H1 (cell line): ENCODE results near the gene CPT1A. TPM values are rescaled to one million over a fixed set of nuclear protein-coding genes. Genes with fewer than 3 reads are reported as not detected.

Experiments
- CTCF ChIA-PET: fragments of 300-600 bp; sonication (Branson Sonifier 250); formaldehyde crosslinking; loops from one replicate; lab custom pipeline; 2021; ENCODE audit not compliant: partially characterized antibody; lab: Charles Lee
- POLR2A ChIA-PET: fragments of 300-600 bp; sonication (Branson Sonifier 250); formaldehyde crosslinking; loops from one replicate; lab custom pipeline; 2021; ENCODE audit warnings: inconsistent platforms; ENCODE audit not compliant: partially characterized antibody; lab: Charles Lee
- DNase-seq, 2 experiments: peaks; one replicate each; pipeline versions ENCODE4 v3.0.0 to v3.0.0-alpha.2; 2010 to 2022; ENCODE audit warnings: low spot score in 2 of 2, low read depth in 1 of 2, mixed read lengths in 1 of 2
- FAIRE-seq: peaks from 2 replicates; lab custom pipeline; 2011; peaks lifted over from hg19 to GRCh38; lab: Jason Lieb, UNC
- H2AFZ ChIP-seq: 2 replicates; pipeline ENCODE4 v1.8.1; 2012; ENCODE audit warnings: low read length, inconsistent platforms
- H2AK5ac ChIP-seq: 2 replicates; pipeline ENCODE4 v1.6.1; 2013; ENCODE audit warnings: low read depth, low read length
- H2BK120ac ChIP-seq: replicated peaks from 2 replicates; pipeline ENCODE3; 2013; ENCODE audit warnings: low read depth, low read length, inconsistent platforms
- H2BK12ac ChIP-seq: 2 replicates; pipeline ENCODE4 v1.6.1; 2013; ENCODE audit warnings: low read depth, low read length
- H2BK15ac ChIP-seq: 2 replicates; pipeline ENCODE4 v1.6.1; 2013; ENCODE audit warnings: low read length
- H2BK20ac ChIP-seq: 2 replicates; pipeline ENCODE4 v1.6.1; 2013; ENCODE audit warnings: low read length
- H2BK5ac ChIP-seq: 2 replicates; pipeline ENCODE4 v1.6.1; 2013; ENCODE audit warnings: low read depth, low read length
- H3K14ac ChIP-seq: 2 replicates; pipeline ENCODE4 v1.6.1; 2013; ENCODE audit warnings: inconsistent platforms; ENCODE audit not compliant: insufficient read length
- H3K18ac ChIP-seq: 2 replicates; pipeline ENCODE4 v1.6.1; 2013; ENCODE audit warnings: low read length; ENCODE audit errors: extremely low read depth
- H3K23ac ChIP-seq: 2 replicates; pipeline ENCODE4 v1.6.1; 2013; ENCODE audit warnings: inconsistent platforms; ENCODE audit not compliant: insufficient read length
- H3K23me2 ChIP-seq: 2 replicates; pipeline ENCODE4 v1.6.1; 2013; ENCODE audit warnings: low read depth, low read length
- H3K27ac ChIP-seq: 2 replicates; pipeline ENCODE4 v1.6.1; 2011; ENCODE audit warnings: low read depth, low read length, inconsistent platforms
- H3K27me3 ChIP-seq, 4 experiments: replicated peaks in 1 of 4; 1 replicate in 1 of 4; 2 replicates in 3 of 4; pipeline versions ENCODE4 v1.6.1 to v1.8.1; 2011 to 2013; ENCODE audit warnings: low read length in 3 of 4, mild to moderate bottlenecking in 3 of 4, inconsistent platforms in 2 of 4, mixed read lengths in 2 of 4, moderate library complexity in 1 of 4; ENCODE audit not compliant: control insufficient read depth in 3 of 4, insufficient read depth in 3 of 4; ENCODE audit errors: extremely low read depth in 1 of 4
- H3K36me3 ChIP-seq, 4 experiments: 2 replicates each; pipeline versions ENCODE4 v1.6.1 to v1.8.1; 2011 to 2013; ENCODE audit warnings: mild to moderate bottlenecking in 4 of 4, low read length in 3 of 4, moderate library complexity in 2 of 4, control low read depth in 1 of 4, inconsistent platforms in 1 of 4; ENCODE audit not compliant: insufficient read depth in 4 of 4, control insufficient read depth in 2 of 4
- H3K4ac ChIP-seq: replicated peaks from 2 replicates; pipeline ENCODE3; 2013; ENCODE audit warnings: low read length, low read depth, mixed read lengths, inconsistent platforms; ENCODE audit not compliant: insufficient read length
- H3K4me1 ChIP-seq, 4 experiments: replicated peaks in 1 of 4; 1 replicate in 1 of 4; 2 replicates in 3 of 4; pipeline versions ENCODE4 v1.6.1 to v1.8.1; 2011 to 2013; ENCODE audit warnings: low read length in 3 of 4, inconsistent platforms in 2 of 4, mixed read lengths in 1 of 4; ENCODE audit not compliant: insufficient read depth in 4 of 4, control insufficient read depth in 3 of 4
- H3K4me2 ChIP-seq, 2 experiments: 2 replicates each; pipeline versions ENCODE4 v1.6.1 to v1.8.1; 2011 to 2013; ENCODE audit warnings: low read depth in 2 of 2, low read length in 2 of 2, control low read depth in 1 of 2, inconsistent platforms in 1 of 2, mild to moderate bottlenecking in 1 of 2; ENCODE audit not compliant: insufficient read depth in 1 of 2
- H3K4me3 ChIP-seq, 4 experiments: fragments of 200-600, 300-600 bp in 1 of 4; sonication (generic), shearing (Covaris generic), sonication (Bioruptor Twin) in 1 of 4; 2 replicates each; pipeline versions ENCODE4 v1.5.1 to v1.8.1; 2011 to 2016; ENCODE audit warnings: low read length in 4 of 4, low read depth in 3 of 4, control low read depth in 2 of 4, inconsistent platforms in 2 of 4, mild to moderate bottlenecking in 2 of 4, mixed read lengths in 1 of 4, moderate library complexity in 1 of 4; ENCODE audit not compliant: insufficient read depth in 2 of 4; ENCODE audit errors: extremely low read depth in 1 of 4
- H3K56ac ChIP-seq: replicated peaks from 2 replicates; pipeline ENCODE3; 2013; ENCODE audit warnings: low read depth, mild to moderate bottlenecking, mixed read lengths, low read length, inconsistent platforms; ENCODE audit not compliant: insufficient read length
- H3K79me1 ChIP-seq: 2 replicates; pipeline ENCODE4 v1.6.1; 2013; ENCODE audit warnings: low read depth, low read length, control low read depth
- H3K79me2 ChIP-seq, 2 experiments: 2 replicates each; pipeline versions ENCODE4 v1.6.1 to v1.8.1; 2012 to 2013; ENCODE audit warnings: low read length in 2 of 2, mild to moderate bottlenecking in 2 of 2, inconsistent platforms in 1 of 2; ENCODE audit not compliant: insufficient read depth in 2 of 2, control insufficient read depth in 1 of 2
- H3K9ac ChIP-seq, 4 experiments: replicated peaks in 1 of 4; 1 replicate in 1 of 4; 2 replicates in 3 of 4; pipeline versions ENCODE4 v1.6.1 to v1.8.1; 2011 to 2013; ENCODE audit warnings: low read depth in 3 of 4, low read length in 3 of 4, control low read depth in 2 of 4, mild to moderate bottlenecking in 2 of 4, moderate library complexity in 2 of 4, inconsistent platforms in 1 of 4; ENCODE audit errors: extremely low read depth in 1 of 4
- H3K9me3 ChIP-seq, 2 experiments: 2 replicates each; pipeline versions ENCODE4 v1.6.1 to v1.8.1; 2012 to 2013; ENCODE audit warnings: mild to moderate bottlenecking in 2 of 2, moderate library complexity in 2 of 2, control low read depth in 1 of 2, inconsistent platforms in 1 of 2, low read depth in 1 of 2, low read length in 1 of 2, mixed read lengths in 1 of 2; ENCODE audit not compliant: insufficient read depth in 2 of 2
- H4K20me1 ChIP-seq, 2 experiments: replicated peaks in 1 of 2; 2 replicates each; pipeline versions ENCODE3 to v1.8.1; 2011 to 2013; ENCODE audit warnings: inconsistent platforms in 2 of 2, low read length in 2 of 2, mild to moderate bottlenecking in 1 of 2; ENCODE audit not compliant: insufficient read depth in 2 of 2, control insufficient read depth in 1 of 2
- H4K5ac ChIP-seq: 2 replicates; pipeline ENCODE4 v1.6.1; 2013; ENCODE audit warnings: low read length, low read depth, mixed read lengths, inconsistent platforms; ENCODE audit not compliant: insufficient read length
- H4K8ac ChIP-seq: 2 replicates; pipeline ENCODE4 v1.8.0; 2013; ENCODE audit warnings: mild to moderate bottlenecking, moderate library complexity, low read length, inconsistent platforms; ENCODE audit not compliant: insufficient read depth; ENCODE audit errors: extremely low read depth
- H4K91ac ChIP-seq: replicated peaks from 2 replicates; pipeline ENCODE3; 2013; ENCODE audit warnings: low read length, mixed read lengths, inconsistent platforms; ENCODE audit not compliant: insufficient read length
- FOSL1 ChIP-seq: IDR thresholded peaks from 2 replicates; pipeline ENCODE4 v1.6.1; 2011; ENCODE audit warnings: mild to moderate bottlenecking, low read depth, low read length, moderate library complexity; ENCODE audit not compliant: insufficient read depth
- GTF2F1 ChIP-seq: IDR thresholded peaks from 2 replicates; pipeline ENCODE4 v1.6.1; 2012; ENCODE audit warnings: low read depth, low read length, improper control_type of control experiment, borderline replicate concordance
- HDAC2 ChIP-seq, 2 experiments: fragments of 300-600 bp in 1 of 2; sonication (generic) in 1 of 2; IDR thresholded peaks; 2 replicates each; pipeline ENCODE4 v1.6.1; 2011 to 2012; ENCODE audit warnings: low read depth in 2 of 2, low read length in 2 of 2, mild to moderate bottlenecking in 2 of 2, moderate library complexity in 2 of 2, borderline replicate concordance in 1 of 2, inconsistent platforms in 1 of 2
- HDAC6 ChIP-seq: IDR thresholded peaks from one replicate; pipeline ENCODE4 v1.7.1; 2012; ENCODE audit warnings: low read depth, mild to moderate bottlenecking, inconsistent platforms, low read length, moderate library complexity
- KDM4A ChIP-seq: IDR thresholded peaks from one replicate; pipeline ENCODE4 v1.7.1; 2012; ENCODE audit warnings: low read depth, mild to moderate bottlenecking, moderate library complexity, low read length, inconsistent platforms; ENCODE audit not compliant: severe bottlenecking
- NANOG ChIP-seq: IDR thresholded peaks from 2 replicates; pipeline ENCODE4 v1.6.1; 2011; ENCODE audit warnings: low read length, low read depth, mild to moderate bottlenecking, inconsistent platforms; ENCODE audit not compliant: insufficient read depth, poor library complexity, severe bottlenecking
- POLR2A ChIP-seq, 2 experiments: IDR thresholded peaks; 1 replicate in 1 of 2; 2 replicates in 1 of 2; pipeline ENCODE4 v1.6.1; 2011; ENCODE audit warnings: low read depth in 2 of 2, low read length in 2 of 2, mild to moderate bottlenecking in 2 of 2; ENCODE audit errors: control extremely low read depth in 1 of 2
- POU5F1 ChIP-seq: IDR thresholded peaks from 2 replicates; pipeline ENCODE4 v1.6.1; 2011; ENCODE audit warnings: low read depth, mild to moderate bottlenecking, low read length, moderate library complexity
- RBBP5 ChIP-seq: IDR thresholded peaks from 2 replicates; pipeline ENCODE4 v1.7.1; 2012; ENCODE audit warnings: low read depth, mild to moderate bottlenecking, inconsistent platforms, low read length, moderate library complexity, borderline replicate concordance
- RXRA ChIP-seq: IDR thresholded peaks from 2 replicates; pipeline ENCODE4 v1.6.1; 2011; ENCODE audit warnings: low read depth, mild to moderate bottlenecking, low read length, moderate library complexity; ENCODE audit not compliant: insufficient read depth
- SIX5 ChIP-seq: IDR thresholded peaks from 2 replicates; pipeline ENCODE4 v1.6.1; 2011; ENCODE audit warnings: mild to moderate bottlenecking, low read depth, low read length
- SP4 ChIP-seq: IDR thresholded peaks from 2 replicates; pipeline ENCODE4 v1.6.1; 2012; ENCODE audit warnings: low read length, inconsistent platforms
- SRF ChIP-seq: IDR thresholded peaks from 2 replicates; pipeline ENCODE4 v1.6.1; 2011; ENCODE audit warnings: mild to moderate bottlenecking, low read depth, low read length, moderate library complexity
- TBP ChIP-seq: IDR thresholded peaks from 2 replicates; pipeline ENCODE4 v1.6.1; 2011; ENCODE audit warnings: low read depth, low read length, improper control_type of control experiment
- ZNF274 ChIP-seq: IDR thresholded peaks from 2 replicates; pipeline ENCODE4 v1.7.0; 2012; ENCODE audit warnings: low read length, borderline replicate concordance; ENCODE audit errors: extremely low read depth
- WGBS, 2 experiments: shearing (Covaris generic) in 1 of 2; methylation state at CpG; one replicate each; pipeline versions ENCODE4 v1.1.6 to v1.1.7; 2013 to 2015; ENCODE audit warnings: low lambda C conversion rate in 2 of 2, mixed read lengths in 2 of 2, inconsistent platforms in 1 of 2, low coverage in 1 of 2, missing lambda C conversion rate in 1 of 2; ENCODE audit not compliant: insufficient replicate concordance in 2 of 2, insufficient coverage in 1 of 2, insufficient read length in 1 of 2; ENCODE audit errors: extremely low coverage in 1 of 2, missing lambda C conversion rate in 1 of 2; 5-methylcytosine and 5-hydroxymethylcytosine counted together
- polyA plus RNA-seq, 7 experiments: library from polyadenylated mRNA; depleted of rRNA in 3 of 7; stranded (reverse) in 5 of 7; unstranded in 2 of 7; fragments of >200 nt in 5 of 7; fragments of 200-250 nt in 2 of 7; gene quantifications; 1 replicate in 5 of 7; 2 replicates in 1 of 7; 4 replicates in 1 of 7; pipeline versions ENCODE4 v1.2.1 to v1.2.3, GENCODE V29; 2011 to 2013; ENCODE audit warnings: missing spikeins in 2 of 7, mixed read lengths in 2 of 7
- total RNA-seq: library from RNA; stranded (reverse); fragmentation: NEBNext Ultra II Directional; extraction: Animal tissue kit (Norgen Biotek cat#: 25700); gene quantifications from 2 replicates; pipeline ENCODE4 v1.2.1, GENCODE V29; 2021

Gene CPT1A
- total and polyA plus RNA-seq, 2 of the 8 experiments (the other 6 are each of a cell fraction or from before 2014, with no cell fraction given) = 2.9 to 12.2 TPM

DNA sequence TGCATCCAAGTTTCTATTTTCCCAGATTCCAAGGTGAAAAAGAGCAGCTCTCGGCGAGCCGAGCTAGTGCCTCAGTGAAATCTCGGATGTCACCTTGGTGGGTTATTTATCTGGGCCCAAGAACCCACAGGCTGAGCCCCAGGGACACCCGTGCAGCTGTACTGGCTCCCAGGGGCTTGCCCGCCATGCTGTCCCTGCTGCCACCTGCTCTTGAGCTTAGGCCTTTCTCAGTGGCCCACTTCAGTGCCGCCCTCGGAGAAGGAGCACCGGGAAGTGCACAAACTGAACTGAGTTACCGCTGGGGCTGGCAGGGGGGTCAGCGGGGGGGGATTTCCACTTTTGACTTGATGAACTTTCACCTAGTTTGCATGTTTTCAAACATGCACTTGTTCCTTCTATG is 27.9 kb downstream of the CPT1A start:
- H2AFZ ChIP-seq = no peak overlapping the region
- H3K4me1 ChIP-seq = peaks cover 0 to 2% (median 0%) of the 10 kb centered on the region in 4 experiments; a peak in 2 of 7 replicates
- no peak overlapping the region for H3K4me2 ChIP-seq
- no peak overlapping the region for H3K4ac ChIP-seq
- ChIA-PET CTCF (interaction anchor here (0.8 to 2.6 kb wide), 2 partner anchors 10 to 15 kb away, joined by 3 to 14 read pairs; no protein-coding TSS in a partner anchor), POLR2A (no interaction called here)
- no peak overlapping the region for H2BK15ac ChIP-seq
- H4K91ac ChIP-seq = no peak overlapping the region
- no peaks in the 10 kb centered on the region for H3K79me2 ChIP-seq
- no peak overlapping the region for H3K4me3 ChIP-seq
- no peaks in the 10 kb centered on the region for H3K27me3 ChIP-seq
- no peak overlapping the region for H3K14ac ChIP-seq
- no peak overlapping the region for H4K8ac ChIP-seq
- no peaks in the 10 kb centered on the region for H3K79me1 ChIP-seq
- H3K23me2 ChIP-seq = peaks cover 6% of the 10 kb centered on the region; the same call in 1 of the 2 replicates
- DNase-seq (no peak), FAIRE-seq (no peak)
- no peak overlapping the region for H3K23ac ChIP-seq
- no peak overlapping the region for H2BK5ac ChIP-seq
- no peak overlapping the region for H2BK20ac ChIP-seq
- H3K9me3 ChIP-seq = no peaks in the 10 kb centered on the region
- H3K9ac ChIP-seq = no peak overlapping the region
- H3K18ac ChIP-seq = no peak overlapping the region
- H2AK5ac ChIP-seq = no peak overlapping the region
- H4K20me1 ChIP-seq = peaks cover 0 to 5% of the 10 kb centered on the region in 2 experiments
- H3K56ac ChIP-seq = no peak overlapping the region
- no peak overlapping the region for H2BK120ac ChIP-seq
- H2BK12ac ChIP-seq = no peak overlapping the region
- WGBS, 2 experiments = 90% methylated on average over 11 of the region's 11 CpGs; no CpG with 5 or more reads in 1 of the 2 experiments
- H3K36me3 ChIP-seq = no peaks in the 10 kb centered on the region
- H4K5ac ChIP-seq = no peak overlapping the region
- no peak overlapping the region for H3K27ac ChIP-seq
- TF ChIP-seq SP4 (no peak), HDAC2 (IDR thresholded peaks at IDR 0.05; ENCODE audit: borderline replicate concordance in 1 of 2, low read depth in 2 of 2, low read length in 2 of 2) (no peak), SIX5 (no peak), POLR2A (IDR thresholded peaks at IDR 0.05; ENCODE audit: control extremely low read depth in 1 of 2, low read depth in 2 of 2, low read length in 2 of 2) (no peak), POU5F1 (no peak), NANOG (no peak), KDM4A (no peak), SRF (no peak), RXRA (no peak), RBBP5 (no peak), GTF2F1 (no peak), ZNF274 (no peak), FOSL1 (no peak), TBP (no peak), HDAC6 (no peak)
